HG03571 (cell line): ENCODE measurements around the gene CCSAP.
"Not testable (repeated sequence)": the region's sequence is repeated elsewhere in the genome, so short reads cannot be mapped to it uniquely, and the experiment has no call there.

ENCODE experiments used
- ATAC-seq: cut with Tn5 transposase; IDR thresholded peaks from one replicate; pipeline ENCODE4 v1.9.1; 2021; ENCODE audit not compliant: unreplicated experiment

Gene CCSAP

GRCh38 chr1:229342656-229343569 lies at the start of gene CCSAP:
CCSAP (minus strand) TSS chr1:229343047; CDS start chr1:229342465, 582 bp downstream.
- peak; percentile 41 for ATAC-seq

GRCh38 chr1:229390130-229390529 lies 47.3 kb upstream of the CCSAP start:
- ATAC-seq: no peak

- no peak for ATAC-seq
Measured at GRCh38 chr1:229388897-229389580, 46.2 kb upstream of the CCSAP start.

- no peak for ATAC-seq
Measured at GRCh38 chr1:229385853-229386456, 43.1 kb upstream of the CCSAP start.

- ATAC-seq: no peak
Measured at GRCh38 chr1:229384822-229385221, 42.0 kb upstream of the CCSAP start.

- no peak for ATAC-seq
Measured at GRCh38 chr1:229383961-229384360, 41.1 kb upstream of the CCSAP start.

- ATAC-seq: no peak
Measured at GRCh38 chr1:229383188-229383587, 40.3 kb upstream of the CCSAP start.

- no peak for ATAC-seq
Measured at GRCh38 chr1:229381234-229381633, 38.4 kb upstream of the CCSAP start.

GRCh38 chr1:229380536-229381160 lies 37.8 kb upstream of the CCSAP start:
- ATAC-seq: no peak

- ATAC-seq: no peak
Measured at GRCh38 chr1:229379846-229380245, 37.0 kb upstream of the CCSAP start.

GRCh38 chr1:229378586-229379367 lies 35.9 kb upstream of the CCSAP start:
- ATAC-seq: no peak

GRCh38 chr1:229378035-229378434 lies 35.2 kb upstream of the CCSAP start:
- not testable (repeated sequence) for ATAC-seq

- ATAC-seq: no peak
Measured at GRCh38 chr1:229377429-229377828, 34.6 kb upstream of the CCSAP start.

GRCh38 chr1:229376521-229376920 lies 33.7 kb upstream of the CCSAP start:
- ATAC-seq: no peak

- ATAC-seq: no peak
Measured at GRCh38 chr1:229374485-229374884, 31.6 kb upstream of the CCSAP start.

- ATAC-seq: no peak
Measured at GRCh38 chr1:229373395-229373794, 30.5 kb upstream of the CCSAP start.

GRCh38 chr1:229372251-229372650 lies 29.4 kb upstream of the CCSAP start:
- no peak for ATAC-seq

GRCh38 chr1:229371624-229372023 lies 28.8 kb upstream of the CCSAP start:
- no peak for ATAC-seq

GRCh38 chr1:229370601-229371021 lies 27.8 kb upstream of the CCSAP start:
- ATAC-seq: no peak

GRCh38 chr1:229368347-229368746 lies 25.5 kb upstream of the CCSAP start:
- ATAC-seq: peak; percentile 73
